IMR-90 (cell line): ENCODE results near the gene SLC16A1. TPM values are rescaled to one million over a fixed set of nuclear protein-coding genes. Genes with fewer than 3 reads are reported as not detected.

Source experiments
- ATAC-seq: fragments of 200-7000 bp; cut with Tn5 transposase; 2 replicates; pipeline ENCODE4 v1.9.1; 2020; ENCODE audit warnings: low read depth, mild to moderate bottlenecking, moderate library complexity
- BruUV-seq: library from RNA; stranded (reverse); fragments of 400-500 nt; replicated peaks from 2 replicates; lab custom pipeline; 2021; lab: Mats Ljungman, UMichigan
- CTCF ChIA-PET: fragments of 300-600 bp; formaldehyde crosslinking; extraction: SDS; loops from one replicate; lab custom pipeline; 2021; ENCODE audit warnings: antibody characterized with exemption; lab: Yijun Ruan, JAX
- POLR2A ChIA-PET: fragments of 300-600 bp; sonication (Branson Sonifier 250); formaldehyde crosslinking; loops from one replicate; lab custom pipeline; 2022; ENCODE audit warnings: antibody characterized with exemption; ENCODE audit not compliant: unreplicated experiment; lab: Charles Lee
- DNase-seq: peaks from one replicate; pipeline ENCODE4 v3.0.0; 2013
- H2AFZ ChIP-seq: replicated peaks from 2 replicates; pipeline ENCODE3; 2013; ENCODE audit warnings: low read length, mild to moderate bottlenecking; ENCODE audit not compliant: poor library complexity
- H2AK5ac ChIP-seq: 2 replicates; pipeline ENCODE4 v1.6.1; 2013; ENCODE audit warnings: low read depth, low read length, inconsistent platforms
- H2AK9ac ChIP-seq: replicated peaks from 2 replicates; pipeline ENCODE3; 2013; ENCODE audit warnings: mild to moderate bottlenecking, low read depth, low read length, moderate library complexity; ENCODE audit not compliant: poor library complexity
- H2BK120ac ChIP-seq: 2 replicates; pipeline ENCODE4 v1.6.1; 2013; ENCODE audit warnings: low read depth, low read length, inconsistent platforms
- H2BK15ac ChIP-seq: 3 replicates; pipeline ENCODE4 v1.6.1; 2013; ENCODE audit warnings: low read depth, low read length, inconsistent platforms
- H2BK20ac ChIP-seq: 2 replicates; pipeline ENCODE4 v1.6.1; 2013; ENCODE audit warnings: low read depth, mild to moderate bottlenecking, inconsistent platforms, low read length, moderate library complexity
- H2BK5ac ChIP-seq: 2 replicates; pipeline ENCODE4 v1.6.1; 2013; ENCODE audit warnings: mild to moderate bottlenecking, low read depth, low read length, inconsistent platforms; ENCODE audit not compliant: poor library complexity, severe bottlenecking
- H3K14ac ChIP-seq: replicated peaks from 2 replicates; pipeline ENCODE4 v1.6.1; 2013; ENCODE audit warnings: low read depth, low read length, inconsistent platforms
- H3K18ac ChIP-seq: 2 replicates; pipeline ENCODE4 v1.6.1; 2013; ENCODE audit warnings: low read depth, low read length, control low read depth
- H3K23ac ChIP-seq: 2 replicates; pipeline ENCODE4 v1.6.1; 2013; ENCODE audit warnings: low read depth, low read length, inconsistent platforms
- H3K27ac ChIP-seq: 2 replicates; pipeline ENCODE4 v1.5.1; 2013; ENCODE audit warnings: mild to moderate bottlenecking, control low read depth, low read length; ENCODE audit not compliant: insufficient read depth
- H3K27me3 ChIP-seq: 2 replicates; pipeline ENCODE4 v1.6.1; 2013; ENCODE audit warnings: low read length; ENCODE audit not compliant: control insufficient read depth, insufficient read depth
- H3K36me3 ChIP-seq: 2 replicates; pipeline ENCODE4 v1.6.1; 2013; ENCODE audit warnings: low read length, mixed read lengths; ENCODE audit not compliant: control insufficient read depth, insufficient read depth
- H3K4ac ChIP-seq: 2 replicates; pipeline ENCODE4 v1.6.1; 2013; ENCODE audit warnings: low read depth, low read length, inconsistent platforms
- H3K4me1 ChIP-seq: 2 replicates; pipeline ENCODE4 v1.6.1; 2013; ENCODE audit warnings: low read length, mixed read lengths; ENCODE audit not compliant: control insufficient read depth, insufficient read depth
- H3K4me2 ChIP-seq: 2 replicates; pipeline ENCODE4 v1.6.1; 2013; ENCODE audit warnings: low read depth, mild to moderate bottlenecking, control low read depth, low read length, moderate library complexity
- H3K4me3 ChIP-seq: 2 replicates; pipeline ENCODE4 v1.5.1; 2013; ENCODE audit warnings: low read depth, mild to moderate bottlenecking, control low read depth, low read length, moderate library complexity; ENCODE audit not compliant: insufficient read depth
- H3K56ac ChIP-seq: 2 replicates; pipeline ENCODE4 v1.6.1; 2013; ENCODE audit warnings: low read length, inconsistent platforms; ENCODE audit not compliant: insufficient read depth; ENCODE audit errors: extremely low read depth
- H3K79me1 ChIP-seq, 2 experiments: 2 replicates each; pipeline ENCODE4 v1.6.1; 2013; ENCODE audit warnings: low read length in 2 of 2, inconsistent platforms in 1 of 2, low read depth in 1 of 2
- H3K9ac ChIP-seq: 2 replicates; pipeline ENCODE4 v1.6.1; 2013; ENCODE audit warnings: low read depth, low read length, control low read depth
- H3K9me1 ChIP-seq: 2 replicates; pipeline ENCODE4 v1.6.1; 2013; ENCODE audit warnings: low read length, inconsistent platforms; ENCODE audit not compliant: insufficient read depth
- H3K9me3 ChIP-seq: 2 replicates; pipeline ENCODE4 v1.6.1; 2013; ENCODE audit warnings: low read length; ENCODE audit not compliant: control insufficient read depth, insufficient read depth
- H4K20me1 ChIP-seq: 2 replicates; pipeline ENCODE4 v1.6.1; 2013; ENCODE audit warnings: low read length, inconsistent platforms; ENCODE audit not compliant: insufficient read depth
- H4K5ac ChIP-seq: 2 replicates; pipeline ENCODE4 v1.6.1; 2013; ENCODE audit warnings: mild to moderate bottlenecking, low read depth, low read length, control low read depth
- H4K8ac ChIP-seq, 2 experiments: 2 replicates each; pipeline ENCODE4 v1.6.1; 2013; ENCODE audit warnings: low read depth in 2 of 2, low read length in 2 of 2, control low read depth in 1 of 2, inconsistent platforms in 1 of 2
- H4K91ac ChIP-seq: 2 replicates; pipeline ENCODE4 v1.6.1; 2013; ENCODE audit warnings: low read depth, low read length, inconsistent platforms; ENCODE audit not compliant: insufficient read depth
- BHLHE40 ChIP-seq: fragments of 150-350 bp; IDR thresholded peaks from 2 replicates; pipeline ENCODE4 v1.6.1; 2016; ENCODE audit warnings: mild to moderate bottlenecking, low read depth, low read length
- CEBPB ChIP-seq: IDR thresholded peaks from 2 replicates; pipeline ENCODE4 v1.6.1; 2012; ENCODE audit warnings: low read depth, low read length, improper control_type of control experiment
- CHD1 ChIP-seq: IDR thresholded peaks from 2 replicates; pipeline ENCODE4 v1.6.1; 2012; ENCODE audit warnings: low read depth, low read length, improper control_type of control experiment
- CTCF ChIP-seq: conservative IDR thresholded peaks from 2 replicates; pipeline ENCODE4 v1.5.1; 2012; ENCODE audit warnings: mild to moderate bottlenecking, low read depth, low read length, improper control_type of control experiment
- ELK1 ChIP-seq: fragments of 150-350 bp; IDR thresholded peaks from 2 replicates; pipeline ENCODE4 v1.6.1; 2016; ENCODE audit warnings: low read depth, mild to moderate bottlenecking, low read length, moderate library complexity, borderline replicate concordance
- FOS ChIP-seq: fragments of 150-350 bp; IDR thresholded peaks from 2 replicates; pipeline ENCODE4 v1.6.1; 2016; ENCODE audit warnings: low read depth, low read length
- MAFK ChIP-seq: IDR thresholded peaks from 2 replicates; pipeline ENCODE4 v1.6.1; 2012; ENCODE audit warnings: low read depth, low read length, improper control_type of control experiment
- MAZ ChIP-seq: IDR thresholded peaks from 2 replicates; pipeline ENCODE4 v1.6.1; 2012; ENCODE audit warnings: low read depth, mild to moderate bottlenecking, low read length, improper control_type of control experiment, moderate library complexity, borderline replicate concordance
- MXI1 ChIP-seq: IDR thresholded peaks from 2 replicates; pipeline ENCODE4 v1.6.1; 2012; ENCODE audit warnings: low read depth, mild to moderate bottlenecking, low read length, moderate library complexity, borderline replicate concordance
- NFE2L2 ChIP-seq: fragments of 150-350 bp; IDR thresholded peaks from 2 replicates; pipeline ENCODE4 v1.6.1; 2016; ENCODE audit warnings: low read depth, mild to moderate bottlenecking, low read length
- POLR2A ChIP-seq: IDR thresholded peaks from 2 replicates; pipeline ENCODE4 v1.6.1; 2012; ENCODE audit warnings: mild to moderate bottlenecking, low read depth, low read length
- RAD21 ChIP-seq: IDR thresholded peaks from 2 replicates; pipeline ENCODE4 v1.6.1; 2012; ENCODE audit warnings: low read length, improper control_type of control experiment
- RCOR1 ChIP-seq: IDR thresholded peaks from 2 replicates; pipeline ENCODE4 v1.6.1; 2012; ENCODE audit warnings: mild to moderate bottlenecking, low read length, improper control_type of control experiment; ENCODE audit not compliant: insufficient replicate concordance
- RFX5 ChIP-seq: IDR thresholded peaks from 2 replicates; pipeline ENCODE4 v1.8.0; 2012; ENCODE audit warnings: low read depth, mild to moderate bottlenecking, low read length, moderate library complexity
- SMC3 ChIP-seq: fragments of 150-350 bp; IDR thresholded peaks from 2 replicates; pipeline ENCODE4 v1.6.1; 2016; ENCODE audit warnings: low read depth, mild to moderate bottlenecking, antibody characterized with exemption, low read length, moderate library complexity
- WGBS, 2 experiments: methylation state at CpG; one replicate each; pipeline versions ENCODE4 v1.1.5 to v1.1.7; 2013; ENCODE audit warnings: missing lambda C conversion rate in 2 of 2; ENCODE audit not compliant: insufficient read length in 1 of 2; ENCODE audit errors: extremely low coverage in 2 of 2; 5-methylcytosine and 5-hydroxymethylcytosine counted together
- dilution Hi-C: fragments of 300-500 bp; cut with HindIII; formaldehyde crosslinking; loops from one replicate; pipeline ENCODE4 v1.14.3; 2018; ENCODE audit warnings: low sequenced_read_pairs; ENCODE audit not compliant: unreplicated experiment
- in situ Hi-C: fragments of 300-500 bp; cut with MboI; formaldehyde crosslinking; loops from 3 replicates; pipeline ENCODE4 v1.14.3; 2019; ENCODE audit warnings: low sequenced_read_pairs, inconsistent platforms, mixed read lengths
- intact Hi-C: fragments of 100-400 bp; cut with micrococcal nuclease; formaldehyde crosslinking; loops from 2 replicates; pipeline ENCODE4 v1.10.0; 2022
- polyA plus RNA-seq, 3 experiments: library from polyadenylated mRNA; depleted of rRNA; stranded (reverse); fragments of >200 nt; gene quantifications; 2 replicates each; pipeline ENCODE4 v1.2.3, GENCODE V29; 2012; ENCODE audit warnings: low replicate concordance in 1 of 3
- total RNA-seq: library from RNA; depleted of rRNA; stranded (reverse); fragments of >200 nt; gene quantifications from 2 replicates; pipeline ENCODE4 v1.2.3, GENCODE V29; 2012

The SLC16A1 gene
- total and polyA plus RNA-seq, 2 of the 4 experiments (the other 2 are of a cell fraction): 32.9 to 156 TPM

- no peak for TF ChIP-seq SMC3
Measured at GRCh38 chr1:112933820-112934571, 22.0 kb downstream of the SLC16A1 start (continued).

GRCh38 chr1:112929979-112930378, 26.0 kb downstream of the SLC16A1 start:
- dilution Hi-C loops (no loop called here), intact Hi-C loops (no loop called here), in situ Hi-C loops (loop anchor here (10.0 kb wide), 1 partner anchor 65 kb away; no protein-coding TSS in a partner anchor)
- Histone ChIP-seq H3K14ac (no peak overlapping the region), H3K9ac (no peak overlapping the region), H3K9me3 (no peaks in the 10 kb centered on the region), H3K9me1 (peaks cover 2% of the 10 kb centered on the region), H3K4me3 (no peak overlapping the region), H3K4me1 (no peaks in the 10 kb centered on the region), H3K27me3 (no peaks in the 10 kb centered on the region), H3K18ac (no peak overlapping the region), H3K79me1 (peaks cover 18 to 44% of the 10 kb centered on the region in 2 experiments), H3K27ac (no peak overlapping the region), H3K36me3 (peaks cover 6% of the 10 kb centered on the region; the same call in 1 of the 2 replicates), H4K91ac (no peak overlapping the region), H4K8ac (no peak overlapping the region), H2BK120ac (no peak overlapping the region), H4K20me1 (peaks cover 3% of the 10 kb centered on the region; the same call in 1 of the 2 replicates), H2BK15ac (no peak overlapping the region), H2AK9ac (no peak overlapping the region), H2BK5ac (no peak overlapping the region), H4K5ac (no peak overlapping the region), H2AK5ac (no peak overlapping the region), H3K4ac (no peak overlapping the region), H2BK20ac (no peak overlapping the region), H3K56ac (no peak overlapping the region), H3K23ac (no peak overlapping the region), H3K4me2 (no peak overlapping the region), H2AFZ (no peak overlapping the region)
- DNase-seq (no peak), ATAC-seq (no peak)
- no TSS peak for BruUV-seq
- WGBS, 2 experiments: 100% methylated on average over 1 of the region's 4 CpGs; no CpG with 5 or more reads in 1 of the 2 experiments
- POLR2A ChIA-PET: no interaction called here
- CTCF ChIA-PET: no interaction called here
- no peak for TF ChIP-seq RFX5
- no peak for TF ChIP-seq RAD21
- TF ChIP-seq MXI1: no peak
- TF ChIP-seq CHD1: no peak
- no peak for TF ChIP-seq ELK1
- no peak for TF ChIP-seq RCOR1
- no peak for TF ChIP-seq SMC3
- no peak for TF ChIP-seq CTCF
- no peak for TF ChIP-seq POLR2A
- TF ChIP-seq MAFK: no peak
- TF ChIP-seq CEBPB: no peak
- TF ChIP-seq FOS: no peak
- TF ChIP-seq NFE2L2: no peak
- no peak for TF ChIP-seq BHLHE40
- no peak for TF ChIP-seq MAZ
